Coronary artery (tissue), 2 donors: ENCODE data around the gene UCK1.

Experiments
- DNase-seq: peaks from one replicate; pipeline ENCODE4 v3.0.0-alpha.2; 2017; ENCODE audit warnings: low spot score
- H3K27ac ChIP-seq, 2 donors: fragments of 200-600 bp; sonication (generic); one replicate each; pipeline ENCODE4 v1.5.1; 2016 to 2019
- H3K4me3 ChIP-seq: fragments of 200-600 bp; sonication (generic); 2 replicates; pipeline ENCODE4 v1.5.1; 2016; ENCODE audit warnings: mild to moderate bottlenecking, moderate library complexity
- TF ChIP-seq, protein P1 (sequence below): fragments of 200-600 bp; sonication (generic); IDR thresholded peaks from one replicate; pipeline ENCODE4 v1.5.1; 2019; ENCODE audit warnings: antibody characterized with exemption

The UCK1 gene

GRCh38 chr9:131477816-131478419 lies 53.1 kb downstream of the UCK1 start:
- TF ChIP-seq, protein P1, sequence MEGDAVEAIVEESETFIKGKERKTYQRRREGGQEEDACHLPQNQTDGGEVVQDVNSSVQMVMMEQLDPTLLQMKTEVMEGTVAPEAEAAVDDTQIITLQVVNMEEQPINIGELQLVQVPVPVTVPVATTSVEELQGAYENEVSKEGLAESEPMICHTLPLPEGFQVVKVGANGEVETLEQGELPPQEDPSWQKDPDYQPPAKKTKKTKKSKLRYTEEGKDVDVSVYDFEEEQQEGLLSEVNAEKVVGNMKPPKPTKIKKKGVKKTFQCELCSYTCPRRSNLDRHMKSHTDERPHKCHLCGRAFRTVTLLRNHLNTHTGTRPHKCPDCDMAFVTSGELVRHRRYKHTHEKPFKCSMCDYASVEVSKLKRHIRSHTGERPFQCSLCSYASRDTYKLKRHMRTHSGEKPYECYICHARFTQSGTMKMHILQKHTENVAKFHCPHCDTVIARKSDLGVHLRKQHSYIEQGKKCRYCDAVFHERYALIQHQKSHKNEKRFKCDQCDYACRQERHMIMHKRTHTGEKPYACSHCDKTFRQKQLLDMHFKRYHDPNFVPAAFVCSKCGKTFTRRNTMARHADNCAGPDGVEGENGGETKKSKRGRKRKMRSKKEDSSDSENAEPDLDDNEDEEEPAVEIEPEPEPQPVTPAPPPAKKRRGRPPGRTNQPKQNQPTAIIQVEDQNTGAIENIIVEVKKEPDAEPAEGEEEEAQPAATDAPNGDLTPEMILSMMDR = no peak
- DNase-seq = no peak
- Histone ChIP-seq H3K27ac (no peak overlapping the region), H3K4me3 (no peak overlapping the region)

GRCh38 chr9:131477367-131477766 lies 53.7 kb downstream of the UCK1 start:
- no peak overlapping the region for H3K4me3 ChIP-seq
- TF ChIP-seq, protein P1 = no peak
- H3K27ac ChIP-seq = no peak overlapping the region
- DNase-seq = no peak

- TF ChIP-seq, protein P1 = no peak
- DNase-seq = no peak
These were observed 54.2 kb downstream of the UCK1 start for GRCh38 chr9:131476777-131477345.

DNA sequence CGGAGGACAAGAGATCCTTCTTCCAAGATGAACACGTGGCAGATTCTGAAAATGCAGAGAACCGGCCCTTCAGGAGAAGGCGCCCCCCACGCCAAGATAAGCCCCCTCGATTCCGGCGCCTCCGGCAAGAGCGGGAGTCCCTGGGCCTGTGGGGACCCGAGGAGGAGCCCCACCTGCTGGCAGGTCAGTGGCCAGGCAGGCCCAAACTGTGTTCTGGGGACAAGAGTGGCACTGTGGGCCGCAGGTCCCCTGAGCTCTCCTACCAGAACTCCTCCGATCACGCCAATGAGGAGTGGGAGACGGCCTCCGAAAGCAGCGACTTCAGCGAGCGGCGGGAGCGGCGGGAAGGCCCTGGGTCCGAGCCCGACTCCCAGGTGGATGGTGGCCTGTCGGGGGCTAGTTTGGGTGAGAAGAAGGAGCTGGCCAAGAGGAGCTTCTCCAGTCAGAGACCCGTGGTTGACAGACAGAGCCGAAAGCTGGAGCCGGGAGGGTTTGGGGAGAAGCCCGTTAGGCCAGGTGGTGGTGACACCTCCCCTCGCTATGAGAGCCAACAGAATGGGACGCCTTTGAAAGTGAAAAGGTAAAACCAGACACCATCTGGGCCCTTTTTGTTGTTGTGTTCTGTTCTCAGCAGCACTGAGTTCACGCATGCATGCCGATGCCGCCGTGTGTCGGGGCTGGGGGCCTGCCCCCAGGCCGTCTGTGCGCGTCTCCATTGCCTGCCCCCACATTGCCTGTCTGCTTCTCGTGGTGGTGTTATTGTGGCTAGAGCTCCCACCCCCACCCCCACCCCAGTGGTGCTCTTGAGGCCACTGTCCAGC lies 54.9 kb downstream of the UCK1 start:
- TF ChIP-seq, protein P1 = no peak
- peak; percentile 56 for DNase-seq
- H3K27ac ChIP-seq = no peak overlapping the region
- H3K4me3 ChIP-seq = no peak overlapping the region

More at GRCh38 chr9:131476777-131477345, 54.2 kb downstream of the UCK1 start:
- no peak overlapping the region for H3K4me3 ChIP-seq
- H3K27ac ChIP-seq = no peak overlapping the region

DNA sequence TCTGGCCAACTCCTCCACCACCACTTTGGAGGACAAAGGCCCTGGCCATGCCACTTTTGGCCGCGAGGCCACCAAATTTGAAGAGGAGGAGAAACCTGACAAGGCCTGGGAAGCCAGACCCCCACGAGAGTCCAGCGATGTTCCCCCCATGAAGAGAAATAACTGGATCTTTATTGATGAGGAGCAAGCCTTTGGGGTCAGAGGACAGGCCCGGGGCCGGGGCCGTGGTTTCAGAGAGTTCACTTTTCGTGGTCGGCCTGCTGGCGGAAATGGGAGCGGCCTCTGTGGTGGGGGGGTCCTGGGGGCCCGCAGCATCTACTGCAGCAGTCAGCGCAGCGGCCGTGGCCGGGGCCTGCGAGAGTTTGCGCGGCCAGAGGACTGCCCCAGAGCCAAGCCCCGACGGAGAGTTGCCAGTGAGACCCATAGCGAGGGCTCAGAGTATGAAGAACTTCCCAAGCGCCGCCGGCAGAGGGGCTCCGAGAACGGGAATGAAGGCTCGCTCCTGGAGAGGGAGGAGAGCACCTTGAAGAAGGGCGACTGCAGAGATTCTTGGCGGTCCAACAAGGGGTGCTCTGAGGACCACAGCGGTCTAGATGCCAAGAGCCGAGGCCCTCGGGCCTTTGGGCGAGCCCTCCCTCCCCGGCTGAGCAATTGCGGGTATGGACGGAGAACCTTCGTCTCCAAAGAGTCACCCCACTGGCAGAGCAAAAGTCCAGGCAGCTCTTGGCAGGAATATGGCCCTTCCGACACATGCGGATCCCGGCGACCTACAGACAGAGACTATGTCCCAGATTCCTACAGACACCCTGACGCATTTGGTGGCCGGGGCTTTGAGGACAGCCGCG lies 55.7 kb downstream of the UCK1 start:
- TF ChIP-seq, protein P1 = no peak
- H3K4me3 ChIP-seq = no peak overlapping the region
- H3K27ac ChIP-seq = no peak overlapping the region
- peak; percentile 69 for DNase-seq

GRCh38 chr9:131474711-131475110 lies 56.4 kb downstream of the UCK1 start:
- DNase-seq = peak; percentile 65
- H3K4me3 ChIP-seq = no peak overlapping the region
- no peak overlapping the region for H3K27ac ChIP-seq
- TF ChIP-seq, protein P1 = no peak
